Keratinocyte (primary cell): Measurements from ENCODE around the gene ABHD18.
"Not testable (repeated sequence)": the region's sequence is repeated elsewhere in the genome, so short reads cannot be mapped to it uniquely, and the experiment has no call there.

Source experiments
- EZH2 ChIP-seq: IDR thresholded peaks from one replicate; pipeline ENCODE4 v1.6.1; 2012; ENCODE audit warnings: inconsistent platforms, mild to moderate bottlenecking, low read length, moderate library complexity
- TF ChIP-seq, protein P1 (sequence below), 3 experiments: IDR thresholded peaks in 1 of 3; conservative IDR thresholded peaks in 1 of 3; optimal IDR thresholded peaks in 1 of 3; 2 replicates in 2 of 3; 3 replicates in 1 of 3; pipeline versions ENCODE3 to v1.5.1; 2011; ENCODE audit warnings: low read length in 3 of 3, mild to moderate bottlenecking in 3 of 3, moderate library complexity in 2 of 3, control low read depth in 1 of 3, inconsistent platforms in 1 of 3; ENCODE audit not compliant: insufficient read depth in 2 of 3; ENCODE audit errors: extremely low read depth in 1 of 3

DNA sequence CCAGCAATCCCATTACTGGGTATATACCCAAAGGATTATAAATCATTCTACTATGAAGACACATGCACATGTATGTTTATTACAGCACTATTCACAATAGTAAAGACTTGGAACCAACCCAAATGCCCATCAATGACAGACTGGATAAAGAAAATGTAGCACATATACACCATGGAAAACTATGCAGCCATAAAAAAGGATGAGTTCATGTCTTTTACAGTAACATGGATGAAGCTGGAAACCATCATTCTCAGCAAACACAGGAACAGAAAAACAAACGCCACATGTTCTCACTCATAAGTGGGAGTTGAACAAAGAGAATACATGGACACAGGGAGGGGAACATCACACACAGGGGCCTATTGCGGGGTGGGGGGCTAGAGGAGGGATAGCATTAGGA is 39.5 kb upstream of the ABHD18 start:
- not testable (repeated sequence) for TF ChIP-seq EZH2
- TF ChIP-seq, protein P1, sequence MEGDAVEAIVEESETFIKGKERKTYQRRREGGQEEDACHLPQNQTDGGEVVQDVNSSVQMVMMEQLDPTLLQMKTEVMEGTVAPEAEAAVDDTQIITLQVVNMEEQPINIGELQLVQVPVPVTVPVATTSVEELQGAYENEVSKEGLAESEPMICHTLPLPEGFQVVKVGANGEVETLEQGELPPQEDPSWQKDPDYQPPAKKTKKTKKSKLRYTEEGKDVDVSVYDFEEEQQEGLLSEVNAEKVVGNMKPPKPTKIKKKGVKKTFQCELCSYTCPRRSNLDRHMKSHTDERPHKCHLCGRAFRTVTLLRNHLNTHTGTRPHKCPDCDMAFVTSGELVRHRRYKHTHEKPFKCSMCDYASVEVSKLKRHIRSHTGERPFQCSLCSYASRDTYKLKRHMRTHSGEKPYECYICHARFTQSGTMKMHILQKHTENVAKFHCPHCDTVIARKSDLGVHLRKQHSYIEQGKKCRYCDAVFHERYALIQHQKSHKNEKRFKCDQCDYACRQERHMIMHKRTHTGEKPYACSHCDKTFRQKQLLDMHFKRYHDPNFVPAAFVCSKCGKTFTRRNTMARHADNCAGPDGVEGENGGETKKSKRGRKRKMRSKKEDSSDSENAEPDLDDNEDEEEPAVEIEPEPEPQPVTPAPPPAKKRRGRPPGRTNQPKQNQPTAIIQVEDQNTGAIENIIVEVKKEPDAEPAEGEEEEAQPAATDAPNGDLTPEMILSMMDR (optimal IDR thresholded peaks at IDR 0.05 in 1 of 3, IDR thresholded peaks at IDR 0.05 in 1 of 3, conservative IDR thresholded peaks at IDR 0.05 in 1 of 3; ENCODE audit: extremely low read depth in 1 of 3, insufficient read depth in 2 of 3, low read length in 3 of 3), result not testable (repeated sequence)
